Body of pancreas (tissue), 4 donors: ENCODE data around the gene ELP1.

Experiments
- POLR2A ChIP-seq, 3 donors: fragments of 450-650 bp; IDR thresholded peaks; one replicate each; pipeline ENCODE4 v1.6.1; 2016; ENCODE audit warnings: antibody characterized with exemption in 3 of 3, mild to moderate bottlenecking in 2 of 3
- TF ChIP-seq, protein P1 (sequence below), 7 experiments: fragments of 450-650 bp in 4 of 7; fragments of 200-600 bp in 3 of 7; sonication (generic) in 3 of 7; IDR thresholded peaks; one replicate each; pipeline ENCODE4 v1.5.1; 2016 to 2019; ENCODE audit warnings: antibody characterized with exemption in 7 of 7

GRCh38 chr9:108876425-108876824 lies 57.5 kb downstream of the ELP1 start:
- TF ChIP-seq, protein P1, sequence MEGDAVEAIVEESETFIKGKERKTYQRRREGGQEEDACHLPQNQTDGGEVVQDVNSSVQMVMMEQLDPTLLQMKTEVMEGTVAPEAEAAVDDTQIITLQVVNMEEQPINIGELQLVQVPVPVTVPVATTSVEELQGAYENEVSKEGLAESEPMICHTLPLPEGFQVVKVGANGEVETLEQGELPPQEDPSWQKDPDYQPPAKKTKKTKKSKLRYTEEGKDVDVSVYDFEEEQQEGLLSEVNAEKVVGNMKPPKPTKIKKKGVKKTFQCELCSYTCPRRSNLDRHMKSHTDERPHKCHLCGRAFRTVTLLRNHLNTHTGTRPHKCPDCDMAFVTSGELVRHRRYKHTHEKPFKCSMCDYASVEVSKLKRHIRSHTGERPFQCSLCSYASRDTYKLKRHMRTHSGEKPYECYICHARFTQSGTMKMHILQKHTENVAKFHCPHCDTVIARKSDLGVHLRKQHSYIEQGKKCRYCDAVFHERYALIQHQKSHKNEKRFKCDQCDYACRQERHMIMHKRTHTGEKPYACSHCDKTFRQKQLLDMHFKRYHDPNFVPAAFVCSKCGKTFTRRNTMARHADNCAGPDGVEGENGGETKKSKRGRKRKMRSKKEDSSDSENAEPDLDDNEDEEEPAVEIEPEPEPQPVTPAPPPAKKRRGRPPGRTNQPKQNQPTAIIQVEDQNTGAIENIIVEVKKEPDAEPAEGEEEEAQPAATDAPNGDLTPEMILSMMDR (IDR thresholded peaks at IDR 0.05), result no peak
- TF ChIP-seq POLR2A (IDR thresholded peaks at IDR 0.05), result no peak
